GM19395 (cell line): ENCODE measurements around the gene MLST8.
"Not testable (repeated sequence)": the region's sequence is repeated elsewhere in the genome, so short reads cannot be mapped to it uniquely, and the experiment has no call there.

ENCODE experiments used
- ATAC-seq: cut with Tn5 transposase; IDR thresholded peaks from one replicate; pipeline ENCODE4 v1.9.1; 2021; ENCODE audit warnings: mild to moderate bottlenecking, moderate library complexity; ENCODE audit not compliant: unreplicated experiment

The MLST8 gene

DNA sequence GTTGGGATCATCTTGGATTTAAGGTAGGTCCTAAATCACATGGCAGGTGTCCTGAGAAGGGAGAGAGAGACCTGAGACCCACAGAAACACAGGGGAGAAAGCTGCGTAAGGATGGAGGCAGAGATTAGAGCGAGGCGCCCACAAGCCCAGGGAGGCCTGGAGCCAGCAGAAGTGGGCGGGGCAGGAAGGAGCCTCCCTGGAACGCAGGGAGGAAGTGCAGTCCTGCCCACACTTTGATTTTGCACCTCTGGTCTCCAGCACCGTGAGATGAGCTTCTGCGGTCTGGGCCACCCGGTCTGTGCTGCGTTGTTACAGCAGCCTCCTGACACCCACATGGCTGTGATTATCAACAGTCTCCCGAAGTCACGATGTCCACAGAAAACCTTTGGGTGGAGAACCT lies 37.3 kb downstream of the MLST8 start:
- no peak for ATAC-seq

DNA sequence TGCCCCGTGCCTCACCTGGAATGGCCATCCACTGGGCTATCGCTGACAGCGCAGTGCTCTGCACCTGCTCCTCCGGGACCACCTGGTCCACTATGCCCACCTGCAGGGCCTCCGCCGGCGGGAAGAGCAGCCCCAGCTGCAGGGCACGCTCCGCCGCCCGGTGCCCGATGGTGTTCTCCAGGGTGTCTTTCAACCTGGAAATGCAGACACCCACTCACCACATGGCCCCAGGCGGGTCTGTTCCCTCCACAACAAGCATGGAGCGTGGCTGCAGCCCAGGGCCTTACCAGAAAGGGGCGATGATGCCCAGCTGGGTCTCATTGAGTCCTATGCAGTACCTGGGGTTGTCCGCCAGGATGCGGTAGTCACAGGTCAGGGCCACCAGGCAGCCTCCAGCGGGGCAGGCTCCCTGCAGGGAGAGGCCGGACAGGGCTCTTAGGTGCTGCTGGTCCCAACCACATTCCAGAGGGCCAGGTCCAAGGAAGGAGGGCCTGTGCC lies 37.8 kb downstream of the MLST8 start:
- no peak for ATAC-seq

DNA sequence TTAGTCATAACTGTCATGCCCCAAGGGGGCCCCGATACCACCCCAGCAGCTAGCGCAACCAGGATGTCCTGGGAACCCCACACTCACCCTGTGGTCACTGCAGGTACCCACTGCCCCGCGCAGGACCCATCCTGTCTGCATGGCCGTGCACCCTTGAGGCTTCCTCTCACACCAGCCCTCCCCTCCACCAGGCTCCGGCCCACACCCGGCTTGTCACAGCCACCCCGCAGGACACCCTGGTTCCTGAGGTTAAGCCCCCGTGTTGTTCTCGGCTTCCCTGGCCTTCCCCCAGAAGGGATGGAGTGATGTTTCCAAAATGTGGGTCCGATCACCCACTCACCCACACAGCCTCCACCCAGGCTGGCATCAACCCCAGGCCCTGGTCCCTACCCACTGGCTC lies 38.5 kb downstream of the MLST8 start:
- ATAC-seq, result no peak

DNA sequence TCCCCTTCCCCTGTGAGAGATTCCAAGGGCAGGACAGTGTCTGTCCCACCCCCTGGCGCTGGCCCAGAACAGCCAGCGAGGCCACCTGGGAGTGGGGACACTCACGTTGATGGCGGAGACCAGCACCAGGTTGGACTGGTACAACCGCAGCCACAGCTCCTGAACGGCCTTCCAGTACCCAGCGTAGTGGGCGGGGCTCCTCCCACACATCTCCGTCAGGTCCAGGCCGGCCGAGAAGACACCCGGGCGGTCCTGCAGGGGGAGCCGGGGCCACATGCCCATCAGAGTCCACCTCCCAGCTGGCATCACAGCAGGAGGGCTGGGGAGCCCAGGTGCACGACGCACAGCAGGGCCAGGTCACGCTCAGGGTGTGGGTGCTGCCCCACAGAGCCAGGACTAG lies 39.0 kb downstream of the MLST8 start:
- ATAC-seq, result no peak

DNA sequence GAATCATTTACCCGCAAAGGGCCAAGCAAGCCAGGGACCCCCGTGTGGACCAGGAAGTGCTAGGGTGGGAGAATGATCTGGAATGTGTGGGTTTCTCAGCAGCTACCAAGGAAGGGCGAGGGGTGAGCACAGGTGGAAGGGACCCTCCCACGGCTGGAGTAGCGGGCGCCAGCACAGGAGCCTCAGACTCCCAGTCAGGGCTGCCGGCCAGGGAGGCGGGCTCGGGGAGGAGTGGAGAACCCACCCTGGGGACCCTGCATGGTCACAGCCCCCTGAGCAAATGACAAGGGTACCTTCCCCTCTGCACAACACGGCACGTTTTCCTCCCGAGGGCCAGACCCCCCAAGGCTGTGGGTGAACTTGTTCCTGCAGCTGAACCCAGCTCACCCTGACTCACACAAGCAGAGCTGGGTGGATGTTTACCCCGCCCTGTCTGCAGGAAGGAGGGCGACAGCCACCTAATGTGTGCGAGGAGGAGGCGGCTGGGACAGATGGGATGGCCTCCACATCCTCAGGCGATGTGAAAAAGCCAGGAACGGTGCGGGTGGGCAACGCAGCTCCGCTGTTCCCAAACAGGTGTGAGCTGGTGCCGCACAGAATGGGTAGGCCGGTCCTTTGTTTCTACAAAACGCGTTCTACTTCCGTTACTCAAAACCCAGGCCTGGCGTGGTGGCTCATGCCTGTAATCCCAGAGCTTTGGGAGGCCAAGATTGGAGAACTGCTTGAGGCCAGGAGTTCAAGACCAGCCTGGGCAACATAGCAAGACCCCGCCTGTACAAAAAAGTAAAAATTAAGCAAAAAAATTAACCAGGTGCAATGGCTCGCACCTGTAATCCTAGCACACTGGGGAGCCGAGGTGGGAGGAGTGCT lies 39.9 kb downstream of the MLST8 start:
- ATAC-seq, result no peak

DNA sequence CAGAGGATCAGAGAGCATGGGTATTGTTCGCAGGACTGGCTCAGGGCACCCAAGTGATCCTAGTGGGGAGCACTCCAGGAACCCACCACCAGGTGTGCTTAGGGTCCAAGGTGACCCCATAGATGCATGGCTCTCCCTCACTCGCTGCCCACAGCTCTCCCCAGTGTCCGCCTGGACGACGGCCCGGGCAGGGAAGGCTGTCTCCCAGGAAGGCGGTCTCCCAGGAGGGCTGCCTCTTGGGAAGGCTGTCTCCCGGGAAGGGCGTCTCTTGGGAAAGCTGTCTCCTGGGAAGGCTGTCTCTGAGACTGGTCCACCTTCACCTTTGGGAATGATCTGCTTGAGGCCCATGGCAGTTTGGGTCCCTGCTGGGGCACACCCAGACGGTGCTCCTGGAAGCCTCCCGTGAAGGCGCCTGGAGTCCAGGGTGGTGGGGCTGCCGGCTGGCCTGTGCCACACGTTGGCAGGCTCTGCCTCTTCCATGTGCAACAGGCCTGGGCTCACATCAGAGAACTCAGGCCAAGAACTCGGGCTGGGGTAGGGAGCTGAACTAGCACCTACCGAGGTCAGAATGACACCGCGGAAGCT lies 41.1 kb downstream of the MLST8 start:
- no peak for ATAC-seq

DNA sequence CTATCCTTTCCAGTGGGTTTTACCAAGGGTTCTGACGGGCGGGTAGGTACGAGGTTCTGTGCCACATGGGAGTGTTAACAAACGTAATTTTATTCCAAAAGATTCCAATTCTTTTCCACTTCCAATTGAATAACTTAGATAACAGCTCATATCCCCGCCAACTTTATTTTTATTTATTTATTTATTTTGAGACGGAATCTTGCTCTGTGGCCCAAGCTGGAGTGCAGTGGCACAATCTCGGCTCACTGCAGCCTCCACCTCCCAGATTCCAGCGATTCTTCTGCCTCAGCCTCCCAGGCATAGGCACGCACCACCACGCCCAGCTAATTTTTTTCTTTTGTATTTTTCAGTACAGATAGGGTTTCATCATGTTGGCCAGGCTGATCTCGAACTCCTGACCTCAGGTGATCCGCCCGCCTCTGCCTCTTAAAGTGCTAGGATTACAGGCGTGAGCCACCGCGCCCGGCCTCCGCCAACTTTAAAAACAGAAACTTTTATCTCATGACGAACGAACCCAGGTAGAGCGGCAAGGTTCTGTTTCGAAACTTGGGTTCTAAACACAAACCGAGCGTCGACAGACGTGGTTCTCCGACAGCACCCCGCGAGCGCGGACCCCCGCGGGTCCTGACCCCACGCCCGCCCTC lies 45.5 kb downstream of the MLST8 start:
- peak; percentile 19 for ATAC-seq

DNA sequence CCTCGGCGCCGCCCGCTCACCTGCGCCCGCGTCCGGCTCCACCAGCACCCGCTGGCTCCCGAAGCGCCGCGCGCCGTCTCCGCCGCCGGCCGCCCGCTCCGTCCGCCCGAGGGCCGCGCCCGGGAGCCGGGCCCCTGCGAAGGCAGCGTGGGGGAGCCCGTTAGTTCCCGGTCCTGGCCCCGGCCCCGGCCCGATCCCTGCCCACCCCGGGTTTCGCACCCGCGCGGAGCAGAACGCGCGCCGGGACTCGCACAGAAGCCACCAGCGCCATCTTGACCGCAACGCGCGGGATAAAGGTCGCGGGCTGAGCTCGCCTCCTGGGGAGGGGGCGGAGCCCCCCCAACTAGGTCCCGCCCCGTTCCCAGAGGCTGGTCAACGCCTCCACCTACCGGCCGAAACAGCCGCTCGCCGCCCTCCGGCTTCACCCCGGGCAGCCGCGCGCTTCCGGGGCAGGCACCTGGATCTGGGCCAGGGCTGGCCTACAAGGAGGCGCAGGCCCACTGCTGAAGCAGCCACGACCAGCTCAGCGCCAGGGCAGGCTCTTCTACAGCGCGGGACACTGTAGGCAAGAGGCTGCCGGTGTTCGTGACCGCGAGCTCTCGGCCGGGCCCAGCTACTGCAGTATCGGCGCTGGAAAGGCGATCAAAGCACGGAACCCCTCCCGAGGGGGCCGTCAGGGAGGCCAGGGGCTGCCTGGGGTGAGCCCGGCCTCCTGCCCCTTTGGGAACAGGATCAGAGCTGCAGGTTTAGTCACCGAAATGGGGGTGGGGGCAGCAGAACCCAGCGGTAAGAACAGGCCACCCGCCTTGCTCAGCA lies 46.2 kb downstream of the MLST8 start, which contains the start of gene ECI1:
Gene ECI1, minus strand, starts transcription at position 292 of the 816 bp plus-strand sequence. Its CDS starts 21 bp downstream, at position 271.
- peak; percentile 86 for ATAC-seq

DNA sequence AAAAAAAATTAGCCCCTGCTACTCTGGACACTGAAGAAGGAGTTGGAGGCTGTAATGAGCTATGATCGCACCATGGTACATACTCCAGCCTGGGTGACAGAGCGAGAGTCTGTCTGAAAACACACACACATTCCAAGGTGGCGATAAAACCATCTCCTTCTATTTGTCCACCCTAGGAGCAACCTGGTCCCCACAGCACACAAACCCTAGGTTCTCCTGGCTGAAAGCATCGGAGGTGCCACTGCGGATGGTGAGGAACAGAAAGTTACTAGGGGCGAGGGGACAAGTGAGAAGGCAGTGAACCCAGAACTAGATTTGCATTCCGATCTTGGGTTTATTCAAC lies 47.5 kb downstream of the MLST8 start:
- ATAC-seq, result no peak

DNA sequence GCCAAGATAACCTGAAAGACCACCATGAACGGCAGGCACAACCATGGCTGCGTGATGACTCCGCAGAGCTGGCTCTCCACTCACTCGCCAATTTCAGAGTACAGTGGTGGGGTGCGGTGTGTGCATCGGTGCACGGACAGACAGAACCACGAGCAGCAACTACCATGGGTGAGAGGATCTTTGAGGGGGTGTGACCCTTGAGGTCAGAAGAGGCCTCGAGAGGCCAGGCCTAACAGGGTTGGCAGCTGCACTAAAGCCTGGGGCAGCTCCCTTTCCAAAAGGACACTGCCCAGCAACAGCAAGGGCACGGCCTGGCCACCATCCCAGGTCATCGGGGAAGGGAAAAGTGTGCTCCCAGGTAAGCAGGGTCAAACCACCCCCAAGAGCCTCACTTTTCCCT lies 48.0 kb downstream of the MLST8 start:
- ATAC-seq, result no peak

DNA sequence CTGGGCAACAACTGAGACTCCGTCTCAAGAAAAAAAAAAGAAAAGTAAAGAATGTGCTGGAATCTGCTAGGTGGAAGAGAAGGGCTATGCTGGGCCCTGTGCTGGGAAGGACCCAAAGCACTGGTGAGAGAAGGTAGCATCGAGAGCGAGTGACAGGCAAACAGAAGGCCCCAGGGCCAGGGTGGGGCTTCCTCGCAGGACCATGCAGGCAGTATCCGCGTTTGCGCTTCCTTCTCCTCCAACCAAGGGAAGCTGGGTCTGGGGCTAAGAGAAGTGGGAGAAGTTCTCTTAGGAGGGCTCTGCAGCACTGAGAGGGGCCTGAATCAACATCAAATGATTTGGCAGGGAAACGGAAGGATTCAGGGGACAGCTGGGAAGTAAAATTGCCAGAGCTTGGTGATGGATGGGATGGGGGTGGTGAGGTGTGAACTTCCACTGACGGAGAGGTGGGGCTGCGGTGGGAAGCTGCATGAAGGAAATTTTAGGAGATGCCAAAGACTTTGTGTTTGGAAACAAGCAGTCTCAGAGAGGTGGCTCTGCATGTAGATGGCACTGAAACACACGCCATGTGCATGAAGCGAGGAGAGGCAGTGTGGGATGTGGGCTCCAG lies 51.4 kb downstream of the MLST8 start:
- no peak for ATAC-seq

DNA sequence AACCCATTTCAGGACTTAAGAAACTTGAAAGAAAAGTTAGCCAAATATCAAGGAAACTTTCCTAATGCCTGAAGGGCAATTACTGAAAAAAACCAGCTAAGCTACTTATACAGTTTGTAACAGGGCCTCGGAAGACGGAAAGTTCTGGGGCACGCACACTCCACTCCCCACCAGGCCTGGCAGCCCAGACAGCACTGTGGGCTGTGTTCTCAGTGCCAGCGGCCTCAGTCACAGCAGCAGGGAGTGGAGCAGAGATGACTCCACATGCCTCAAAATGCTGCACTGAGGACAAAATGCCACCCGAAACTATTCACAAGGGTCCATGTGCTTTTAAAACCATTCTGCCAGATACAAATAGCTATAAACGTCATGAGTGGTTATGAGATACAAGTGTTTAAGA lies 52.5 kb downstream of the MLST8 start:
- ATAC-seq, result no peak

DNA sequence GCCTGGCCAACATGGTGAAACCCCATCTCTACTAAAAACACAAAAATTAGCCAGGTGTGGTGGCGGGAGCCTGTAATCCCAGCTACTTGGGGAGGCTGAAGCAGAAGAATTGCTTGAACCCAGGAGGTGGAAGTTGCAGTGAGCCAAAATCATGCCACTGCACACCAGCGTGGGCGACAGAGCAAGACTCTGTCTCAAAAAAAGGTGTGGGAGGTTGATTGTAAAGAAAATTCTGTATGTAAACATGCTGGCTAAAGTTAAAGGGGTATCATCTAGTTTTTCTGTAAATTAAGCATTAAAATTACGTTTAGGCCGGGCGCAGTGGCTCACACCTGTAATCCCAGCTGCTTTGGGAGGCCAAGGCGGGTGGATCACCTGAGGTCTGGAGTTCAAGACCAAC lies 53.3 kb downstream of the MLST8 start:
- not testable (repeated sequence) for ATAC-seq
